ENCODE measurements around the gene PBX1. TPM values are rescaled to one million over a fixed set of nuclear protein-coding genes. Genes with fewer than 3 reads are reported as not detected.

PBX1 gene
- total RNA-seq, 6 donors from 2014 or later, result 17.8 to 59.6 (median 38.3) TPM

DNA sequence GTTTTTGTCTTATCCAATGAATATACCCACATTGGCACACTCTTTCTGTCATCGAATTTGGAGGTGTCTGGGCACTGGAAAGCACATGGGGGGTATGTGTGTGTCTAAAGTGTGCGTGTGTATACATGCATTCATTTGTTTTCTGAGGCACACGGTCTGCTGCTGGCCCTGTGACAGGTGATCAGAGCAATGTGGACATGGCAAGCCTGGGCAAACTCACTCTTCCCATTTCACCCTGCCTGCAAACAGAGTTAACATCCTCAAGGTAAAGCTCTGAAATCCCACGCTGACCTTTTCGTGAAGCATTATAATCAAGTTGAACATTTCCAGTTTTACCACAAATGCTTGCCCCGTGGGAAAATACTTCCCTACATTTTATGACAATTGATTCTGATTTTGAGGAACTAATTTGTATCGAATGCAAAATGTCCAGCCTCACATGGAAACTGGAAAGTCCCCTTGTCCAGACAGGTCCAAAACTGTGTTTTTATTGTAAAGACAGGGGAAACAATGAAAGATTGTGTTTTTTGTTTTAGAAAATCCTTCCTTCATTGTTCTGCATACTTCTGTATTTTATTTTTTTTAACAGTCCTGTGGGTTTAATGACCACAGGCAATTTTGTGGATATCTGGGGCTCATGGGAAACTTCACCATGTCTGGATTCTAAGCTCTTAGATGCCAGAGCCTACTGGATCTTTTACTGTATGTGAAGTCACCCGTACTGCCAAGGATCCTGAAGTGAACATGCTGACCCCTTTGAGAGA, 160.9 kb downstream of the PBX1 start:
- Histone ChIP-seq H3K9me3 (no peaks in the 10 kb centered on the region), H3K27ac (no peak overlapping the region), H3K36me3 (no peaks in the 10 kb centered on the region), H3K4me3 (no peak overlapping the region), H3K4me1 (peaks cover 10 to 30% (median 19%) of the 10 kb centered on the region in 4 donors), H3K27me3 (no peaks in the 10 kb centered on the region)
- DNase-seq (no peak), ATAC-seq (ENCODE audit: low FRiP score in 2 of 2) (no peak)
- TF ChIP-seq EP300 (IDR thresholded peaks at IDR 0.05), result no peak
- TF ChIP-seq, protein P1, sequence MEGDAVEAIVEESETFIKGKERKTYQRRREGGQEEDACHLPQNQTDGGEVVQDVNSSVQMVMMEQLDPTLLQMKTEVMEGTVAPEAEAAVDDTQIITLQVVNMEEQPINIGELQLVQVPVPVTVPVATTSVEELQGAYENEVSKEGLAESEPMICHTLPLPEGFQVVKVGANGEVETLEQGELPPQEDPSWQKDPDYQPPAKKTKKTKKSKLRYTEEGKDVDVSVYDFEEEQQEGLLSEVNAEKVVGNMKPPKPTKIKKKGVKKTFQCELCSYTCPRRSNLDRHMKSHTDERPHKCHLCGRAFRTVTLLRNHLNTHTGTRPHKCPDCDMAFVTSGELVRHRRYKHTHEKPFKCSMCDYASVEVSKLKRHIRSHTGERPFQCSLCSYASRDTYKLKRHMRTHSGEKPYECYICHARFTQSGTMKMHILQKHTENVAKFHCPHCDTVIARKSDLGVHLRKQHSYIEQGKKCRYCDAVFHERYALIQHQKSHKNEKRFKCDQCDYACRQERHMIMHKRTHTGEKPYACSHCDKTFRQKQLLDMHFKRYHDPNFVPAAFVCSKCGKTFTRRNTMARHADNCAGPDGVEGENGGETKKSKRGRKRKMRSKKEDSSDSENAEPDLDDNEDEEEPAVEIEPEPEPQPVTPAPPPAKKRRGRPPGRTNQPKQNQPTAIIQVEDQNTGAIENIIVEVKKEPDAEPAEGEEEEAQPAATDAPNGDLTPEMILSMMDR (IDR thresholded peaks at IDR 0.05), result no peak
- WGBS, 2 donors, result 56 to 67% methylated on average over 8 of the region's 8 CpGs

DNA sequence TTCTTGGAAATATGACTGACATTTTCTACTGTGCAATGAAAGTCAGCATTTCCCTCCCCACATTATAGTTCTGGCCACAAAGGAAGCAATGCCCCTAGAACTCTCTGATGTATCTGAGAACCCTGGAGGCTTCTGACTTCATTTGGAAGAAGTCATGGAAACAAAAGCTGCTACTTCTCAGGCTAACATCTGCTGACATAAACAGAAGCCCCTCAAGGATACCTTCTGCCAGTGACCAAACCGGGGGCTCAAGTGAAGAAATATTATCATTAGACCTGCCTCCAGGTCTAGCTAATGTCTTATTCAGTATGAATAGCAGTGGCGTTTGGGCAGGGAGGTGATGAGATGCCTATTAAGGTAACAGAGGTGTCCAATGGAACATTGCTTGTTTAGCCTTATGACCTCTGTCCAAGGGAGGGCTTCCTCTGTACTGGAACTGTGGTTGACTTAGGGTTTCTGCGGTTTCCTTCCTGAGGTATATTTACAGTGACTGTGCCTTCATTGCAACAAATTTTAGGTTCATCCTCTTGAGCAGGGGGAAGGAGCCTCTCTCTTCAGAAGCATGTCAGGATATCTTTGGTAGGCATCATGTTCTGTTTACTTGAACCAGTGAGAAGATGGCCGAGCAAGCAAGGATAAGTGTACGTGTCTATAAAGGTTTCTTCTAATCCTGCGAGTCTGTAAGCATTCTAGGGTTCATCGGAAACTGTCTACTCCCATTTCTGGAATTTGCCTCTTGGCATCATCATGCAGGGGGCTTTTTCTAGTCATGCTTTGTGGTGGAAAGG, 161.7 kb downstream of the PBX1 start:
- no peak for ATAC-seq (ENCODE audit: low FRiP score in 2 of 2)
- DNase-seq, result no peak
- WGBS, 2 donors, result 44 to 51% methylated on average over 7 of the region's 7 CpGs
- peaks cover 16 to 38% (median 26%) of the 10 kb centered on the region in 4 donors for H3K4me1 ChIP-seq
- peak overlapping the region in 1 of 4 donors; percentile 31 for H3K27ac ChIP-seq
- no peak overlapping the region for H3K4me3 ChIP-seq
- TF ChIP-seq POLR2AphosphoS5 (IDR thresholded peaks at IDR 0.05) (no peak), EP300 (IDR thresholded peaks at IDR 0.05) (no peak), POLR2A (IDR thresholded peaks at IDR 0.05) (no peak)
- TF ChIP-seq, protein P1 (IDR thresholded peaks at IDR 0.05), result no peak
- no peaks in the 10 kb centered on the region for H3K36me3 ChIP-seq
- no peaks in the 10 kb centered on the region for H3K27me3 ChIP-seq
- H3K9me3 ChIP-seq, result no peaks in the 10 kb centered on the region

DNA sequence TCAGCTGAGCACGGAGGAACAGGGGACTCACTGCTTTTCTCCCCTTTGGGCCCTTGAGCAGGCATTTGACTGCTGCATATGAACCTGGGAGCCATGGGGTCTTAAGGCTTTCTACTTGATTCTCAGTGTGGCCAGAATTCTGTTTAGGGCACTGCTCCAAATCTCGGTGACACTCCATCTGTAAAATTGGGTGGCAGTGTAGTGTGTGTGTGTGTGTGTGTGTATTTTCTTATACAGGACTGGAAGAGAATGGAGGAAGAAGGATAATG, 162.2 kb downstream of the PBX1 start:
- WGBS, 2 donors, result 4 to 22% methylated on average over 2 of the region's 2 CpGs
- no peak overlapping the region for H3K4me3 ChIP-seq
- TF ChIP-seq, protein P1 (IDR thresholded peaks at IDR 0.05), result no peak
- no peak for TF ChIP-seq POLR2AphosphoS5 (IDR thresholded peaks at IDR 0.05)
- no peak for TF ChIP-seq EP300 (IDR thresholded peaks at IDR 0.05)
- no peak for TF ChIP-seq POLR2A (IDR thresholded peaks at IDR 0.05)
- H3K27ac ChIP-seq, result peak overlapping the region in 1 of 4 donors; percentile 31
- H3K4me1 ChIP-seq, result peaks cover 16 to 43% (median 29%) of the 10 kb centered on the region in 4 donors
- H3K36me3 ChIP-seq, result no peaks in the 10 kb centered on the region
- no peaks in the 10 kb centered on the region for H3K9me3 ChIP-seq
- DNase-seq, result no peak
- no peaks in the 10 kb centered on the region for H3K27me3 ChIP-seq
- no peak for ATAC-seq (ENCODE audit: low FRiP score in 2 of 2)

DNA sequence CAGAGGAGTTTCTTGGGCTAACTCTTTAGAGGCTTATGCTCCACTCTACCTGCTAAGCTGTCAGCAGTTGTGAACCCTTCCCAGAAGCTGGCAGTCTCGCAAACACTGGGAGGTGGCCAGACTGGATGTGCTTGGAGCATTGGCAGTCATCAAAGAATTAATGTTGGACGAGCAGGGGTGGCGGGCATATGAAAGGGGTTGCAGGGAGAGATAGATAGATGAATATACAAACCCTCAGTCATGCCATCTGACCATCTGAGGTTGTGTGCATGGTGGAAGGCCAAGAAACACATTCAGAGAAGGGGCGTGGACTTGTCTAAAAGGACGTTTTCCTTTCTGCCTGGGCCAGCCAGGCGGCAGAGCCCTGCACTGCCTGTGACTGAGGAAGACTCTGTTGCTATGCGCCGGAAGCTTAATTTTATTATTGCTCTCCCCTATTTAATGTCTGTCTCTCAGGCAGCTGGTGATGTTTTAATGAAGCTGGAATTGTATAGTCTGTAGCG, 164.4 kb downstream of the PBX1 start:
- TF ChIP-seq, protein P1 (IDR thresholded peaks at IDR 0.05), result no peak
- TF ChIP-seq POLR2A (IDR thresholded peaks at IDR 0.05), result no peak
- peaks cover 16 to 48% (median 29%) of the 10 kb centered on the region in 4 donors for H3K4me1 ChIP-seq
- DNase-seq, result no peak
- no peaks in the 10 kb centered on the region for H3K27me3 ChIP-seq
- H3K27ac ChIP-seq, result no peak overlapping the region
- WGBS, 2 donors, result 86 to 92% methylated on average over 9 of the region's 9 CpGs
- no peak for ATAC-seq (ENCODE audit: low FRiP score in 2 of 2)
- H3K9me3 ChIP-seq, result no peaks in the 10 kb centered on the region
- no peak overlapping the region for H3K4me3 ChIP-seq
- H3K36me3 ChIP-seq, result no peaks in the 10 kb centered on the region
